H9 (cell line): ENCODE results near the gene LRMDA. TPM values are rescaled to one million over a fixed set of nuclear protein-coding genes. Genes with fewer than 3 reads are reported as not detected.

Experiments used
- DNase-seq: peaks from one replicate; pipeline ENCODE4 v3.0.0-alpha.2; 2017
- H2AFZ ChIP-seq: one replicate; pipeline ENCODE4 v1.6.1; 2013; ENCODE audit warnings: mild to moderate bottlenecking, low read length, control low read depth, moderate library complexity
- H2AK5ac ChIP-seq: 2 replicates; pipeline ENCODE4 v1.6.1; 2013; ENCODE audit warnings: low read length, control low read depth, mixed read lengths; ENCODE audit not compliant: insufficient read length
- H2BK120ac ChIP-seq: one replicate; pipeline ENCODE4 v1.6.1; 2013; ENCODE audit warnings: low read depth, mild to moderate bottlenecking, low read length, control low read depth, inconsistent platforms; ENCODE audit not compliant: poor library complexity, severe bottlenecking
- H2BK12ac ChIP-seq: 2 replicates; pipeline ENCODE4 v1.6.1; 2013; ENCODE audit warnings: low read length, control low read depth, mixed read lengths, low read depth; ENCODE audit not compliant: insufficient read length
- H2BK15ac ChIP-seq: 2 replicates; pipeline ENCODE4 v1.6.1; 2013; ENCODE audit warnings: low read depth, low read length, control low read depth
- H2BK20ac ChIP-seq: one replicate; pipeline ENCODE4 v1.6.1; 2013; ENCODE audit warnings: low read depth, mild to moderate bottlenecking, low read length, control low read depth, inconsistent platforms; ENCODE audit not compliant: poor library complexity, severe bottlenecking
- H2BK5ac ChIP-seq: 2 replicates; pipeline ENCODE4 v1.6.1; 2013; ENCODE audit warnings: low read length, control low read depth, mixed read lengths; ENCODE audit not compliant: insufficient read length
- H3K14ac ChIP-seq: 2 replicates; pipeline ENCODE4 v1.6.1; 2013; ENCODE audit warnings: low read length, control low read depth; ENCODE audit not compliant: insufficient read depth
- H3K18ac ChIP-seq: 2 replicates; pipeline ENCODE4 v1.6.1; 2013; ENCODE audit warnings: low read depth, mild to moderate bottlenecking, mixed read lengths, low read length, control low read depth; ENCODE audit not compliant: insufficient read length
- H3K23ac ChIP-seq: 2 replicates; pipeline ENCODE4 v1.6.1; 2013; ENCODE audit warnings: low read length, control low read depth, mixed read lengths, low read depth; ENCODE audit not compliant: insufficient read length
- H3K23me2 ChIP-seq: 2 replicates; pipeline ENCODE4 v1.6.1; 2013; ENCODE audit warnings: low read depth, mild to moderate bottlenecking, mixed read lengths, low read length, control low read depth; ENCODE audit not compliant: insufficient read length, poor library complexity, severe bottlenecking
- H3K27ac ChIP-seq: 2 replicates; pipeline ENCODE4 v1.5.1; 2013; ENCODE audit warnings: low read length, control low read depth, mixed read lengths, low read depth; ENCODE audit not compliant: insufficient read length
- H3K27me3 ChIP-seq: 2 replicates; pipeline ENCODE4 v1.6.1; 2013; ENCODE audit warnings: low read length, control low read depth, inconsistent platforms; ENCODE audit not compliant: insufficient read depth
- H3K4ac ChIP-seq: 2 replicates; pipeline ENCODE4 v1.6.1; 2013; ENCODE audit warnings: low read depth, mild to moderate bottlenecking, control low read depth, inconsistent platforms, low read length, moderate library complexity
- H3K4me1 ChIP-seq: 2 replicates; pipeline ENCODE4 v1.6.1; 2013; ENCODE audit warnings: low read length, control low read depth, inconsistent platforms; ENCODE audit not compliant: insufficient read depth
- H3K4me2 ChIP-seq: 2 replicates; pipeline ENCODE4 v1.6.1; 2013; ENCODE audit warnings: low read length, control low read depth, mixed read lengths; ENCODE audit not compliant: insufficient read length, insufficient read depth
- H3K56ac ChIP-seq: 2 replicates; pipeline ENCODE4 v1.6.1; 2013; ENCODE audit warnings: low read depth, mild to moderate bottlenecking, mixed read lengths, low read length, control low read depth; ENCODE audit not compliant: insufficient read length
- H3K79me1 ChIP-seq: 2 replicates; pipeline ENCODE4 v1.6.1; 2013; ENCODE audit warnings: low read depth, mild to moderate bottlenecking, moderate library complexity, low read length, control low read depth, inconsistent platforms; ENCODE audit not compliant: insufficient read depth, poor library complexity, severe bottlenecking
- H3K79me2 ChIP-seq: 2 replicates; pipeline ENCODE4 v1.6.1; 2013; ENCODE audit warnings: low read length, control low read depth, inconsistent platforms; ENCODE audit not compliant: insufficient read depth
- H3K9ac ChIP-seq: 2 replicates; pipeline ENCODE4 v1.6.1; 2013; ENCODE audit warnings: low read length, control low read depth, mixed read lengths; ENCODE audit not compliant: insufficient read length; ENCODE audit errors: extremely low read depth
- H3K9me3 ChIP-seq: one replicate; pipeline ENCODE4 v1.6.1; 2013; ENCODE audit warnings: low read depth, low read length, inconsistent platforms; ENCODE audit not compliant: control insufficient read depth
- H3T11ph ChIP-seq: one replicate; pipeline ENCODE4 v1.6.1; 2013; ENCODE audit warnings: mild to moderate bottlenecking, low read length, control low read depth, inconsistent platforms
- H4K20me1 ChIP-seq: one replicate; pipeline ENCODE4 v1.6.1; 2013; ENCODE audit not compliant: control insufficient read depth, insufficient read length, insufficient read depth
- H4K5ac ChIP-seq: 2 replicates; pipeline ENCODE4 v1.6.1; 2013; ENCODE audit warnings: low read depth, mild to moderate bottlenecking, mixed read lengths, low read length, control low read depth; ENCODE audit not compliant: insufficient read length
- H4K8ac ChIP-seq: replicated peaks from 2 replicates; pipeline ENCODE4 v1.6.1; 2013; ENCODE audit warnings: low read length, control low read depth, mixed read lengths, low read depth; ENCODE audit not compliant: insufficient read length
- H4K91ac ChIP-seq: 2 replicates; pipeline ENCODE4 v1.6.1; 2013; ENCODE audit warnings: low read depth, mild to moderate bottlenecking, moderate library complexity, mixed read lengths, low read length, control low read depth; ENCODE audit not compliant: insufficient read length
- H3K27ac Mint-ChIP-seq, 3 experiments: 2 replicates in 2 of 3; 3 replicates in 1 of 3; pipeline ENCODE4 v1.8.0; 2020 to 2021; ENCODE audit warnings: mixed read lengths in 3 of 3, mild to moderate bottlenecking in 1 of 3, moderate library complexity in 1 of 3
- H3K27me3 Mint-ChIP-seq: 2 replicates; pipeline ENCODE4 v1.8.0; 2021; ENCODE audit warnings: low read depth, mild to moderate bottlenecking, moderate library complexity, mixed read lengths
- H3K36me3 Mint-ChIP-seq, 3 experiments: 2 replicates in 2 of 3; 3 replicates in 1 of 3; pipeline ENCODE4 v1.8.0; 2020 to 2021; ENCODE audit warnings: low read depth in 3 of 3, mixed read lengths in 3 of 3; ENCODE audit not compliant: insufficient read depth in 1 of 3
- H3K4me1 Mint-ChIP-seq, 2 experiments: 2 replicates each; pipeline ENCODE4 v1.8.0; 2020; ENCODE audit warnings: mixed read lengths in 2 of 2
- H3K4me3 Mint-ChIP-seq, 2 experiments: 2 replicates in 1 of 2; 3 replicates in 1 of 2; pipeline ENCODE4 v1.8.0; 2020 to 2021; ENCODE audit warnings: mild to moderate bottlenecking in 2 of 2, mixed read lengths in 2 of 2, moderate library complexity in 1 of 2
- H3K9me3 Mint-ChIP-seq, 2 experiments: 2 replicates in 1 of 2; 3 replicates in 1 of 2; pipeline ENCODE4 v1.8.0; 2020; ENCODE audit warnings: mild to moderate bottlenecking in 2 of 2, mixed read lengths in 2 of 2, moderate library complexity in 1 of 2
- WGBS: extraction: QIAGEN DNeasy Blood & Tissue Kit; methylation state at CpG from one replicate; pipeline ENCODE4 v1.1.7; 2013; ENCODE audit warnings: missing lambda C conversion rate, low lambda C conversion rate, mixed read lengths; ENCODE audit not compliant: insufficient read length; ENCODE audit errors: extremely low coverage; 5-methylcytosine and 5-hydroxymethylcytosine counted together
- total RNA-seq: library from RNA; stranded (reverse); gene quantifications from 2 replicates; pipeline ENCODE4 v1.2.1, GENCODE V29; 2021
- TF ChIP-seq, protein P1 (sequence below): fragments of 200-600 bp; sonication (generic); conservative IDR thresholded peaks from 3 replicates; pipeline ENCODE4 v1.8.0; 2021; ENCODE audit warnings: antibody characterized with exemption, mild to moderate bottlenecking

Gene LRMDA
- total RNA-seq, 1 experiment from 2014 or later = 1.8 TPM

DNA sequence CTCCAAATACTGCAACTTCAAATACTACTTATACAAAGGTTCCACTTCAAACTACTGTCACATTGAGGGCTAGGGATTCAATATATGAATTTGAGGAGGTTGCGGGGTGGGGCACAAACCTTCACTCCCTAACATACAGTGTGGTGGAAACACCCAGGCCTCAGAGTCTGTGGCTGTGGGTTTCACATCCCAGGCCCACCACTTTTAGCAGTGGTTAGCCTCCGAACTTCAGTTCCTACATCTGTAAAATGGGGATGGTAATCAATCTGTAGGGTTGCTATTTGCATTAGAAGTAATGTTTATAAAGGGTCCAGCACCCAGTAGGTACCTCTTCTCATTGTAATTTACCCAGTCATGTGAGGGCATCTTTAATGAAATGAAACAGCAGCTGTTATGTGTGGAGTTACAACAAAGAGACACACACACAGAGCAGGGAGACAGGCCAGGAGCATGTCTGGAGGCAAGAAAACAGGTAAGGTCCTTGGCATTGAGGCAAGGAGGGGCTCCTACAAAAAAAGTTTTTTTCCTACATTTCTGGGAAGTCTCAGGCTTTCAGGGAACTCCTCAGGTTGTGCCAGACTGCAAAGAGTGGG is 570.9 kb downstream of the LRMDA start:
- H3K79me1 ChIP-seq = no peaks in the 10 kb centered on the region
- no peaks in the 10 kb centered on the region for H3K79me2 ChIP-seq
- H3K27me3 ChIP-seq = no peaks in the 10 kb centered on the region
- H3K9me3 Mint-ChIP-seq = no peaks in the 10 kb centered on the region; a peak in 1 of 5 replicates
- peaks cover 25 to 31% of the 10 kb centered on the region in 2 experiments for H3K4me1 Mint-ChIP-seq
- no peak overlapping the region for H3K27ac ChIP-seq
- no peaks in the 10 kb centered on the region for H3K23me2 ChIP-seq
- no peak overlapping the region for H3T11ph ChIP-seq
- H3K23ac ChIP-seq = no peak overlapping the region
- H2BK12ac ChIP-seq = no peak overlapping the region
- H3K36me3 Mint-ChIP-seq = no peaks in the 10 kb centered on the region; a peak in 1 of 7 replicates
- no peak overlapping the region for H2BK15ac ChIP-seq
- no peaks in the 10 kb centered on the region for H3K9me3 ChIP-seq
- H3K14ac ChIP-seq = no peak overlapping the region
- peaks cover 6% of the 10 kb centered on the region for H3K27me3 Mint-ChIP-seq
- no peak overlapping the region for H3K18ac ChIP-seq
- H2BK20ac ChIP-seq = no peak overlapping the region
- no peak overlapping the region for H3K56ac ChIP-seq
- no peak overlapping the region for H2BK5ac ChIP-seq
- no peak overlapping the region for H4K8ac ChIP-seq
- no peak overlapping the region for H2AFZ ChIP-seq
- H3K4ac ChIP-seq = no peak overlapping the region
- no CpG with 5 or more reads among the region's 2 CpGs for WGBS
- no peak overlapping the region for H3K9ac ChIP-seq
- H3K4me3 Mint-ChIP-seq = no peak overlapping the region
- TF ChIP-seq, protein P1, sequence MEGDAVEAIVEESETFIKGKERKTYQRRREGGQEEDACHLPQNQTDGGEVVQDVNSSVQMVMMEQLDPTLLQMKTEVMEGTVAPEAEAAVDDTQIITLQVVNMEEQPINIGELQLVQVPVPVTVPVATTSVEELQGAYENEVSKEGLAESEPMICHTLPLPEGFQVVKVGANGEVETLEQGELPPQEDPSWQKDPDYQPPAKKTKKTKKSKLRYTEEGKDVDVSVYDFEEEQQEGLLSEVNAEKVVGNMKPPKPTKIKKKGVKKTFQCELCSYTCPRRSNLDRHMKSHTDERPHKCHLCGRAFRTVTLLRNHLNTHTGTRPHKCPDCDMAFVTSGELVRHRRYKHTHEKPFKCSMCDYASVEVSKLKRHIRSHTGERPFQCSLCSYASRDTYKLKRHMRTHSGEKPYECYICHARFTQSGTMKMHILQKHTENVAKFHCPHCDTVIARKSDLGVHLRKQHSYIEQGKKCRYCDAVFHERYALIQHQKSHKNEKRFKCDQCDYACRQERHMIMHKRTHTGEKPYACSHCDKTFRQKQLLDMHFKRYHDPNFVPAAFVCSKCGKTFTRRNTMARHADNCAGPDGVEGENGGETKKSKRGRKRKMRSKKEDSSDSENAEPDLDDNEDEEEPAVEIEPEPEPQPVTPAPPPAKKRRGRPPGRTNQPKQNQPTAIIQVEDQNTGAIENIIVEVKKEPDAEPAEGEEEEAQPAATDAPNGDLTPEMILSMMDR = no peak
- H3K27ac Mint-ChIP-seq = no peak overlapping the region; a peak in 1 of 7 replicates
- H4K91ac ChIP-seq = no peak overlapping the region
- peaks cover 8% of the 10 kb centered on the region for H3K4me1 ChIP-seq
- H4K20me1 ChIP-seq = no peaks in the 10 kb centered on the region
- no peak for DNase-seq
- H2BK120ac ChIP-seq = no peak overlapping the region
- H3K4me2 ChIP-seq = no peak overlapping the region
- no peak overlapping the region for H2AK5ac ChIP-seq
- no peak overlapping the region for H4K5ac ChIP-seq
